ENCODE results near the gene CSRNP2.

- TF ChIP-seq CTCF (IDR thresholded peaks at IDR 0.05) (no peak), POLR2A (IDR thresholded peaks at IDR 0.05) (no peak)
These were observed 11.7 kb downstream of the CSRNP2 start for GRCh38 chr12:51071663-51072062.
